Pancreas (tissue), 10 donors: Measurements from ENCODE around the gene SLC9A8. TPM values are rescaled to one million over a fixed set of nuclear protein-coding genes. Genes with fewer than 3 reads are reported as not detected.
A peak's percentile ranks its signal among the peaks of the same experiment; 100 is the strongest.

Experiments
- ATAC-seq, 4 donors: fragments of 200-7000 bp; cut with Tn5 transposase; one replicate each; pipeline versions ENCODE4 v1.8.0 to v1.9.1; 2020; ENCODE audit warnings: mild to moderate bottlenecking in 4 of 4, moderate library complexity in 4 of 4
- DNase-seq, 6 donors: peaks; one replicate each; pipeline ENCODE4 v3.0.0-alpha.2; 2020
- FAIRE-seq: peaks from 2 replicates; lab custom pipeline; 2012; peaks lifted over from hg19 to GRCh38; lab: Jason Lieb, UNC
- H3K27ac ChIP-seq, 4 donors: fragments of 200-600 bp; sonication (generic); 1 replicate in 3 of 4; 2 replicates in 1 of 4; pipeline versions ENCODE4 v1.5.0 to v1.8.0; 2020
- H3K27me3 ChIP-seq, 4 donors: fragments of 200-600 bp; one replicate each; pipeline ENCODE4 v1.8.0; 2021
- H3K36me3 ChIP-seq, 3 donors: fragments of 200-600 bp; sonication (generic) in 1 of 3; one replicate each; pipeline versions ENCODE4 v1.5.0 to v1.8.0; 2020 to 2021
- H3K4me1 ChIP-seq, 3 donors: fragments of 200-600 bp; one replicate each; pipeline ENCODE4 v1.8.0; 2021
- H3K4me3 ChIP-seq, 4 donors: fragments of 200-600 bp; sonication (generic) in 2 of 4; one replicate each; pipeline versions ENCODE4 v1.5.0 to v1.8.0; 2020 to 2021
- H3K9me3 ChIP-seq, 4 donors: fragments of 200-600 bp; one replicate each; pipeline ENCODE4 v1.8.0; 2021
- WGBS, 2 donors: extraction: QIAGEN DNeasy Blood & Tissue Kit; methylation state at CpG; one replicate each; pipeline ENCODE4 v1.1.7; 2013; 5-methylcytosine and 5-hydroxymethylcytosine counted together
- intact Hi-C, 3 donors: fragments of 100-400 bp; cut with DNase I; formaldehyde crosslinking; loops; one replicate each; pipeline versions ENCODE4 v1.11.1 to v1.14.2; 2022
- polyA plus RNA-seq, 2 donors: library from polyadenylated mRNA; stranded (reverse); fragments of 200-250 nt; gene quantifications; one replicate each; pipeline ENCODE4 v1.2.3, GENCODE V29; 2013
- total RNA-seq, 6 donors: library from RNA; stranded (reverse); fragmentation: NEBNext Ultra II Directional in 4 of 6; extraction: Animal tissue kit (Norgen Biotek cat#: 25700) in 4 of 6; gene quantifications; one replicate each; pipeline versions ENCODE4 v1.2.1 to v1.2.4, GENCODE V29; 2021 to 2023
- TF ChIP-seq, protein P1 (sequence below), 4 donors: fragments of 200-600 bp; sonication (generic) in 3 of 4; IDR thresholded peaks; one replicate each; pipeline versions ENCODE4 v1.5.0 to v1.8.0; 2021; ENCODE audit warnings: antibody characterized with exemption in 4 of 4
- donor health status: healthy with polysubstance abuse.
- donor health status: DM: no; HTN: no; CAD: no; lungs with moderate emphysema.
- donor health status: DM: no; HTN: no; CAD: no.
- donor health status: control.
- donor health status: control.
- donor health status: Bipolar disorder and iron deficiency.
- donor health status: DM: yes; HTN: yes; CAD: no.
- donor health status: DM: no; HTN: no; CAD: no.
- donor health status: DM: no; HTN: no; CAD: no.
- donor health status: DM: yes; HTN: yes; CAD: no.

Gene SLC9A8
- total and polyA plus RNA-seq, 8 donors, result 4.8 to 9.9 (median 6.8) TPM

DNA sequence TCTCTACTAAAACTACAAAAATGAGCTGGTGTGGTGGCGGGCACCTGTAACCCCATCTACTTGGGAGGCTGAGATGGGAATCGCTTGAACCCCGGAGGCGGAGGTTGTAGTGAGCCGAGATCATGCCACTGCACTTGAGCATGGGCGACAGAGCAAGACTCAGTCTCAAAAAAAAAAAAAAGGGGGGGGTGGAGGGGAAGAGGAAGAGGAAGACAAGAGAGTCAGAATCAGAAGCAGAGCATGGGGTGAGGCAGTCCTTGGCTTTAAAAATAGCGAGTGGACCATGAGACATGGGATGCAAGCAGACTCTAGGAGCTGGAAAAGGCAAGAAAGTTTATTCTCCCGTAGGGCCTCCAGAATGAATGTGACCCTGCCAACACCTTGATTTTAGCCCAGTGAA lies 3.9 kb upstream of the SLC9A8 start:
- Histone ChIP-seq H3K36me3 (no peaks in the 10 kb centered on the region), H3K9me3 (no peaks in the 10 kb centered on the region), H3K4me1 (peaks cover 0 to 6% (median 5%) of the 10 kb centered on the region in 3 donors), H3K27me3 (no peaks in the 10 kb centered on the region), H3K27ac (no peak overlapping the region), H3K4me3 (no peak overlapping the region)
- TF ChIP-seq, protein P1, sequence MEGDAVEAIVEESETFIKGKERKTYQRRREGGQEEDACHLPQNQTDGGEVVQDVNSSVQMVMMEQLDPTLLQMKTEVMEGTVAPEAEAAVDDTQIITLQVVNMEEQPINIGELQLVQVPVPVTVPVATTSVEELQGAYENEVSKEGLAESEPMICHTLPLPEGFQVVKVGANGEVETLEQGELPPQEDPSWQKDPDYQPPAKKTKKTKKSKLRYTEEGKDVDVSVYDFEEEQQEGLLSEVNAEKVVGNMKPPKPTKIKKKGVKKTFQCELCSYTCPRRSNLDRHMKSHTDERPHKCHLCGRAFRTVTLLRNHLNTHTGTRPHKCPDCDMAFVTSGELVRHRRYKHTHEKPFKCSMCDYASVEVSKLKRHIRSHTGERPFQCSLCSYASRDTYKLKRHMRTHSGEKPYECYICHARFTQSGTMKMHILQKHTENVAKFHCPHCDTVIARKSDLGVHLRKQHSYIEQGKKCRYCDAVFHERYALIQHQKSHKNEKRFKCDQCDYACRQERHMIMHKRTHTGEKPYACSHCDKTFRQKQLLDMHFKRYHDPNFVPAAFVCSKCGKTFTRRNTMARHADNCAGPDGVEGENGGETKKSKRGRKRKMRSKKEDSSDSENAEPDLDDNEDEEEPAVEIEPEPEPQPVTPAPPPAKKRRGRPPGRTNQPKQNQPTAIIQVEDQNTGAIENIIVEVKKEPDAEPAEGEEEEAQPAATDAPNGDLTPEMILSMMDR (IDR thresholded peaks at IDR 0.05), result no peak
- FAIRE-seq, result no peak
- ATAC-seq, result no peak
- intact Hi-C loops, result no loop called here
- WGBS, 2 donors, result 88 to 89% methylated on average over 8 of the region's 8 CpGs
- no peak for DNase-seq

DNA sequence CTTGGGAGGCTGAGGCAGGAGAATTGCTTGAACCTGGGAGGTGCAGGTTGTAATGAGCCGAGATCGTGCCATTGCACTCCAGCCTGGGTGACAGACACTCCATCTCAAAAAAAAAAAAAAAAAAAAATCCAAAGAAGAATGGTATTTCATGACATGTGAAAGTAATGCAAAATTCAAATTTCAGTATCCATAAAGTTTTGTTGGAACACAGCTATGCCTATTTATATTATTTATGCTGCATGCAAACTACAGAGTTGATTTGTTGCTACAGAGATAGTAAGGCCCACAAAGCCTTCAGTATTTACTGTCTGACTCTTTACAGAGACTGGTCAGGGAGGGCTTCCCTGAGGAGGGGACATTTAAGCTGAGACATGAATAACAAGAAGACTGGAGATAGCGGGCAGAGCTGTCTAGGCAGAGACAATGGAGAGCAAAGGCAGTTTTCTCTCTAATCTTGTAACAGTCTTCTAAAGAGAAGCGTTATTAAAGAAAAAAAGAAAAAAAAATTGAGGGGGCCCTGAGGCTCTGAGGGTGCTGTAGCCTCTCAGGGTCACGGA lies 2.7 kb upstream of the SLC9A8 start:
- intact Hi-C loops, result no loop called here
- TF ChIP-seq, protein P1 (IDR thresholded peaks at IDR 0.05), result no peak
- no peak for FAIRE-seq
- WGBS, 2 donors, result 86 to 91% methylated on average over 5 of the region's 5 CpGs
- H3K4me3 ChIP-seq, result no peak overlapping the region
- no peak for ATAC-seq
- no peaks in the 10 kb centered on the region for H3K27me3 ChIP-seq
- no peaks in the 10 kb centered on the region for H3K36me3 ChIP-seq
- no peaks in the 10 kb centered on the region for H3K9me3 ChIP-seq
- H3K27ac ChIP-seq, result no peak overlapping the region
- H3K4me1 ChIP-seq, result peaks cover 0 to 10% (median 6%) of the 10 kb centered on the region in 3 donors
- DNase-seq, result no peak

DNA sequence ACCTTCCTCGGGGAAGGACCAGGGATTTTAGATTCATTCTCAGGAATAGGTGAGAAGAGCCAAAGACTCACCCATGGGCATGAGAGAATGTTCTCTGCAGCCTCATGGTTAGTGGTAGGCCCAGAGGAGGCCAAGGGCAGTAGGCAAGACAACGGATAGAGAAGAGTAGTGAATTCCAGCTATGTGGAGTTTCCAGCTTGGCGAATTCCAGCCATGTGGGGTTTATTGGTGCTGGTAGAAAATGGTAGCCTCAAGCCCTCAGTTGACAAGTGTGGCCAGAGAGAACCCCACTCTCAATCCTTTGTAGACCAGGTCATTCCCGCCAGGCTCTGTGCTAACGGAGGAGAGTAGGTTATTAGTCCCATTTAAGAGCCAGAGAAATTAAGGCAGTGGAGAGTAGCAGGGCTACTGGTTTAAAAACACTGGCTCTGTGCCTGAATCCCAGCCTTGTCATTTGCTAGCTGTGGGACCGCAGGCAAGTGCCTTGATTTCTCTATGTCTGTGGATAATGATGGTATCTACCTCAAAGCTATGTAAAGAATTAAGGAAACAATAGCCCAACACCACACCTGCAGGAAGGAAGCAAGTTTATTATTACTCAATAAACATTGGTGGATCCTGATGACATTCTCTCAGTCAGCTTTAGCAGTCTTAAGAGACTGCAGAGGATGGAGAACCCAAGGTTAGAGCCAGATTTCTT lies 2.0 kb upstream of the SLC9A8 start:
- Histone ChIP-seq H3K27me3 (no peaks in the 10 kb centered on the region), H3K4me3 (no peak overlapping the region), H3K9me3 (no peaks in the 10 kb centered on the region), H3K36me3 (no peaks in the 10 kb centered on the region), H3K27ac (no peak overlapping the region), H3K4me1 (peaks cover 0 to 10% (median 6%) of the 10 kb centered on the region in 3 donors)
- intact Hi-C loops, result no loop called here
- no peak for DNase-seq
- ATAC-seq, result no peak
- FAIRE-seq, result no peak
- WGBS, 2 donors, result 76 to 83% methylated on average over 6 of the region's 6 CpGs
- TF ChIP-seq, protein P1 (IDR thresholded peaks at IDR 0.05), result no peak

DNA sequence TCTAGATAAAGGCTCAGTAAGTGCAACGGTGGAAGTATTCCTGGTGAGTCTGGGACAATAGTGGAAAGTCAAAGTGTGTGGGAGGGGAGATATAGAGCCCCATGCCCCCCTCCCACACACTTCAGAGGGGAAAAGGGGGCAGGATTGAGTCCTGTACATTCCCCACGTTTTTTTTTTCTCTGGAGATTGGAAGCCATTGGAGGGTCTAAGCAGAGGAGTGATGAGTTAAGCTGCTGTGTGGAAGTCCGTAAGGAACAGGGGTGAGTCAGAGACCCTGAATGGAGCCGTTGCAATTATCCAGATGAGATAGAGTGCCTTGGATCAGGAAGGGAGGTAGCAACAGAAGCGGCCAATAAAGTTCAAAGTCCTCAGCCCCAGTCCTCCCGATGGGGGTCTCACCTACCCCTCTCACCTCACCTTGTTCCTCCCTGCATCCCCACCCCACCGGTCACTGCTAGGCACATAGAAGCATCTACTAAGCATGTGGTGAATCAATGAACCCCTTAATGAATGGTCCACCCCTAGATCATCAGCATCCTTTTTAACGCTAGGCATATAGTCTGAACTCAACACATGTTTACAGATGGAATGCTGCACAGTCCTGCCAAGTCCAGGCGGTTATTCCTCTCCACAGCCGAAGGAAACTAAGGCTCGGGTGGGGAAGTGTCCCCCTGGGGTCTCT lies 662 bp upstream of the SLC9A8 start:
- no peak for FAIRE-seq
- H3K27ac ChIP-seq, result peak overlapping the region; percentile 79 to 93 (median 89)
- H3K4me3 ChIP-seq, result peak overlapping the region; percentile 82 to 99 (median 87)
- 17 to 20% methylated on average over 11 of the region's 11 CpGs for WGBS, 2 donors
- no peaks in the 10 kb centered on the region for H3K36me3 ChIP-seq
- H3K4me1 ChIP-seq, result peaks cover 0 to 10% (median 6%) of the 10 kb centered on the region in 3 donors
- DNase-seq, result no peak
- intact Hi-C loops, result no loop called here
- TF ChIP-seq, protein P1 (IDR thresholded peaks at IDR 0.05), result no peak
- peak in 3 of 4 donors; percentile 29 to 34 (median 34) for ATAC-seq
- H3K27me3 ChIP-seq, result no peaks in the 10 kb centered on the region
- H3K9me3 ChIP-seq, result no peaks in the 10 kb centered on the region
